DMS53 (cell line): ENCODE results near the gene CDC6.

Experiments used
- DNase-seq: peaks from one replicate; lab custom pipeline; 2025; lab: John Stamatoyannopoulos, UW

CDC6 gene

GRCh38 chr17:40352237-40352778 lies 64.6 kb downstream of the CDC6 start:
- no peak for DNase-seq

DNA sequence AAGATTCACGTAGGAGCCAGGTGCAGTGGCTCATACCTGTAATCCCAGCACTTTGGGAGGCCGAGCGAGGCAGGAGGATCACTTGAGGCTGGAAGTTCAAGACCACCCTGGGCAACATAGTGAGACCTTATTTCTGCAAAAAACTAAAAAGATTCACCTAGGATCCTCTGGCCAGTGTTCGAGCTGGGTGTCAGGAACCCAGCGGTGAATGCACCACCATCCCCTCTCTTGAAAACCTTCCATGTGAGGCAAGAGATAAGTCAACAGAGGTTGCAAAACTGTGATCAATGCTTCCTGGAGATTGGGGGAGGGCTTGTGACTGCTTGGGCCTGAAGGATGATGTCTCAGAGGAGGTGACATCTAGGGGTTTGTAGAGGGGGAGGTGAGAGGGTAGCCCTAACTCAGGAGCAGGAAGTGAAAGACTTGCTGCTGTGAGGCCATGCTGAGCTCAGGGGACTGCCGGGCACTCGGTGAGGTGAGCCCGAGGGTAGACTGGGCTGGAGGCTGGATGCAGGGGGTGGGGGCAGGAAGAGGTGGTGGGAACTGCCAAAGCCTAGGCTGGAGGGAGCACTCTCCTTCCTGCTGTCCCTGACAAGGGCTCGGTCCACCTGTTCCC lies 65.2 kb downstream of the CDC6 start:
- no peak for DNase-seq
